Muscle layer of colon (tissue), 2 donors: Measurements from ENCODE around the gene B4GALT1.

Experiments used
- H3K27ac ChIP-seq: one replicate; pipeline ENCODE4 v1.7.0; 2013; ENCODE audit warnings: low read depth, mild to moderate bottlenecking, low read length, moderate library complexity
- H3K27me3 ChIP-seq, 2 donors: one replicate each; pipeline ENCODE4 v1.7.0; 2013; ENCODE audit warnings: low read length in 2 of 2, mild to moderate bottlenecking in 2 of 2; ENCODE audit not compliant: insufficient read depth in 2 of 2, control insufficient read depth in 1 of 2
- H3K36me3 ChIP-seq: one replicate; pipeline ENCODE4 v1.7.0; 2013; ENCODE audit warnings: mild to moderate bottlenecking, low read length; ENCODE audit not compliant: insufficient read depth
- H3K4me1 ChIP-seq: one replicate; pipeline ENCODE4 v1.7.0; 2013; ENCODE audit warnings: mild to moderate bottlenecking, low read length; ENCODE audit not compliant: insufficient read depth
- H3K4me3 ChIP-seq, 2 donors: one replicate each; pipeline ENCODE4 v1.7.0; 2013; ENCODE audit warnings: low read length in 2 of 2, low read depth in 1 of 2, mild to moderate bottlenecking in 1 of 2, moderate library complexity in 1 of 2
- H3K9ac ChIP-seq: one replicate; pipeline ENCODE4 v1.7.0; 2013; ENCODE audit warnings: low read length
- H3K9me3 ChIP-seq: one replicate; pipeline ENCODE4 v1.7.0; 2013; ENCODE audit warnings: mild to moderate bottlenecking, low read length
- donor health status: abdominal sarcoma.
- donor health status: Adenocarcinoma of cecum.

B4GALT1 gene

GRCh38 chr9:33180526-33181184, 13.5 kb upstream of the B4GALT1 start:
- Histone ChIP-seq H3K4me1 (peaks cover 10% of the 10 kb centered on the region), H3K4me3 (no peak overlapping the region), H3K9ac (no peak overlapping the region), H3K36me3 (no peaks in the 10 kb centered on the region), H3K27me3 (no peaks in the 10 kb centered on the region), H3K27ac (no peak overlapping the region), H3K9me3 (no peaks in the 10 kb centered on the region)

GRCh38 chr9:33178972-33179697, 12.0 kb upstream of the B4GALT1 start:
- Histone ChIP-seq H3K27ac (no peak overlapping the region), H3K4me3 (no peak overlapping the region), H3K36me3 (no peaks in the 10 kb centered on the region), H3K9me3 (no peaks in the 10 kb centered on the region), H3K4me1 (no peaks in the 10 kb centered on the region), H3K27me3 (no peaks in the 10 kb centered on the region), H3K9ac (no peak overlapping the region)

GRCh38 chr9:33177639-33178038, 10.5 kb upstream of the B4GALT1 start:
- H3K9me3 ChIP-seq, result no peaks in the 10 kb centered on the region
- H3K36me3 ChIP-seq, result no peaks in the 10 kb centered on the region
- no peak overlapping the region for H3K9ac ChIP-seq
- no peaks in the 10 kb centered on the region for H3K27me3 ChIP-seq
- no peak overlapping the region for H3K27ac ChIP-seq
- no peaks in the 10 kb centered on the region for H3K4me1 ChIP-seq
- H3K4me3 ChIP-seq, result no peak overlapping the region

GRCh38 chr9:33177086-33177485, 9.9 kb upstream of the B4GALT1 start:
- Histone ChIP-seq H3K9me3 (no peaks in the 10 kb centered on the region), H3K4me1 (no peaks in the 10 kb centered on the region), H3K27ac (no peak overlapping the region), H3K9ac (no peak overlapping the region), H3K27me3 (no peaks in the 10 kb centered on the region), H3K4me3 (no peak overlapping the region), H3K36me3 (no peaks in the 10 kb centered on the region)

DNA sequence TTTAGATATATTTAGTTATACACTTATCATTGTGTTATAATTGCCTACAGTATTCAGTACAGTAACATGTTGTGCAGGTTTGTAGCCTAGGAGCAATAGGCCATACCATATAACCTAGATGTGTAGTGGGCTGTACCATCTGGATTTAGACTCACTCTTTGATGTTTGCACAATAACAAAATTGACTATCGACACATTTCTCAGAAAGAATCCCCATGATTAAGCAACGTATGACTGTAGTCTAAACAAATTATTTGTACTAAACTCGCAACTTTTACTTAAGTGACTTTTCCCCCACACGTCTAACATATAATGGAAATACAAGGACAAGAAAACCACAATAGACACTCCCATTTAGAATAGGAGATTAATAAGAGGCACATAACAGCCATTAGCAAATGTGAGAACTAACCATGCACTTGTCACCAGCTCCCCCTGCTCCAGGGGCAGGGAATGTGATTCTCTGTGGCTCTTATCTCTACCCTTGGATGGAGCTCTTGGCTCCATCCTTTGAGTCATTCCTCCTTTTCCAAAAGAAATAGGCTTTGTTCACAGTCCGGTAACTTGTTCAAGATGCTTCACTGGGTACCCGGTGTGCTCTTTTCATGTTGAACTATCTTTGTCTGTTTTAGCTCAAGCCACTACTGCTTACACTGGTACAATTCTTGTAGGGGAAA, 8.7 kb upstream of the B4GALT1 start:
- Histone ChIP-seq H3K4me1 (no peaks in the 10 kb centered on the region), H3K9me3 (no peaks in the 10 kb centered on the region), H3K4me3 (no peak overlapping the region), H3K9ac (no peak overlapping the region), H3K36me3 (no peaks in the 10 kb centered on the region), H3K27ac (no peak overlapping the region), H3K27me3 (no peaks in the 10 kb centered on the region)

DNA sequence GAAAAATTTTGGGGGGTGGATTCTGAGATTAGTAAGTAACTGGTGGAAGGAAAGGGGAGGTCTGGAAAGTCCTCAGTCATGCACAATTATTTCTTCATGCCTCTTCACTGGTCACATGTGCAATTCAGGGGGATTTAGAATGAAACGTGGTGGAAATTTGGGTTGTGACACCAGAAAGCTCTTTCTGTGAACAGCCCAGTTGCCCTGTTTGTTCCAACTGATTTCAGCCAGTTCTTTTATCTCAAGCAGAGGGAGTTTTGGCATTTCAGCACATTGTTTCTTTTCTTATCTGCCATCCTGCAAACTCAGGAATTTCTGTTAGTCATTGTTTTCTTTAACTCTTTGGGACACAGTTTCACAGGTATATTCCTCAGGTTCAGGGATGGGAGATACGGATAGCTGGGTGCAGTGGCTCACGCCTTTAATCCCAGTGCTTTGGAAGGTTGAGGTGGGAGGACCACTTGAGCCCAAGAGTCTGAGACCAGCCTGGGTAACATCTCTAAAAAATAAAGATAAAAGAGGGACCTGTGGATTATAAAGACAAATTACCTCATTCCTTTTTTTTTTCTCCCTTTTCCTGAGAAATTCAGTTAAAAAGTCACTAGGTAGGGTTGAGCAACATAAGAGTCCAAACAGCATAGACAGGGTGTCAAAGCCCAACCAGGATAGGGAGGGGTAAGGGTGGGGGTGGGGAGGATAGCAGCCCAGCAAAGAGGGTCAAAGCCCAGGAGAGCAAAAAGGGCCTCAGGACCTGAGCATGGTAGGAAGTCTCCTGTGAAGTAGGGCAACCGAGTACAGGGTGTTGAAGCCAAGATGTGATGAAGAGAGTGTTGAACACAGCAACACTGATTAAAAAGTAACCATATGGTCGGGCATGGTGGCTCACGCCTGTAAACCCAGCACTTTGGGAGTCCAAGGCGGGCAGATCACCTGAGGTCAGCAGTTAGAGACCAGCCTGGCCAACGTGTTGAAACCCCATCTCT, 5.4 kb upstream of the B4GALT1 start:
- H3K4me1 ChIP-seq, result peaks cover 11% of the 10 kb centered on the region

DNA sequence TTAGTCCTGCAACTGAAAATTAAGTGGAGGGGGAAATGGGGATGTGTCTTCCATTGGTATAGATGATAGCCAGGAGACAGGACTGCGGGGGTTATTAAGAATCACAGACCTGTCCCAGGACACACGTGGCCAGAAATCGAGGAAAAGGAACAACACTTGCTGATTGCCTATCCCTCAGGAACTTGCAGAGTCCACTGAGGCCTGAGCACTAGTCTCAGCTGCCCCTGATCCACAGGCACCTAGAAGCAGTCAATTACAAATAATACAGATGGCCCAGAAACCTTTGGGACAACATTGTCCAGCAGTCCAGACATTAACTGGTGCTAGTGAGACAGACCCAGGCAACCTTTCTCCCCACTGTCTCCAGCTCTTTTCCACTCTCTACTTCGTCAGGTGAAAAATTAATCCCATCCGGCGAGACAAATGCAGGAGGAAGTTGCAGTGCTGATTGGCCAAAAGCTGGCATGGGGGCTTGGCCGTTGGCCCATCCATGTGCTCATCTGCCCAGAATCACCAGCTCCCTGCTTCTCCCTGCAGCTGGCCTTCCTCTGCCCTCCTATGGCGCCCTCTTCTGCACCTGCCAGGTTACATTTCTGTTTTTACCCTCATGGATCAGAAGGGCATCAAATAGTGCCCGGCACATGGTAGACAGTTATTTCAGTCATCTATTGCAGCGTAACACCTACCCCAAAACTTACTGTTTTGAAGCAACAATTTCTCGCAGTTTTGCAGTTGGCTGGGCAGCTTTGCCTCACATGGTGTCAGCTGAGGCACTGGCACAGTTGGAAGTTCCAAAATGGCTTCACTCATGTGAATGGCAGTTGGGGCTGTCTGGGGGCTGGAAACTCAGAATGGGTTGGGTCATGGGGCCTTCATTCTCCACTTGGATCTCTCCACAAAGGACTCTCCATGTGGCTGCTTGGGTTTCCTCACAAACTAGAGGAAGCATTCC, 3.6 kb upstream of the B4GALT1 start:
- H3K4me1 ChIP-seq, result peaks cover 11% of the 10 kb centered on the region
- H3K4me3 ChIP-seq, result no peak overlapping the region
- no peak overlapping the region for H3K27ac ChIP-seq
- H3K27me3 ChIP-seq, result no peaks in the 10 kb centered on the region
- no peaks in the 10 kb centered on the region for H3K36me3 ChIP-seq
- H3K9ac ChIP-seq, result no peak overlapping the region
- no peaks in the 10 kb centered on the region for H3K9me3 ChIP-seq

More for the DNA sequence above, 5.4 kb upstream of the B4GALT1 start:
- H3K9ac ChIP-seq, result no peak overlapping the region
- no peaks in the 10 kb centered on the region for H3K9me3 ChIP-seq
- H3K27ac ChIP-seq, result no peak overlapping the region
- H3K36me3 ChIP-seq, result no peaks in the 10 kb centered on the region
- H3K27me3 ChIP-seq, result no peaks in the 10 kb centered on the region
- H3K4me3 ChIP-seq, result no peak overlapping the region

DNA sequence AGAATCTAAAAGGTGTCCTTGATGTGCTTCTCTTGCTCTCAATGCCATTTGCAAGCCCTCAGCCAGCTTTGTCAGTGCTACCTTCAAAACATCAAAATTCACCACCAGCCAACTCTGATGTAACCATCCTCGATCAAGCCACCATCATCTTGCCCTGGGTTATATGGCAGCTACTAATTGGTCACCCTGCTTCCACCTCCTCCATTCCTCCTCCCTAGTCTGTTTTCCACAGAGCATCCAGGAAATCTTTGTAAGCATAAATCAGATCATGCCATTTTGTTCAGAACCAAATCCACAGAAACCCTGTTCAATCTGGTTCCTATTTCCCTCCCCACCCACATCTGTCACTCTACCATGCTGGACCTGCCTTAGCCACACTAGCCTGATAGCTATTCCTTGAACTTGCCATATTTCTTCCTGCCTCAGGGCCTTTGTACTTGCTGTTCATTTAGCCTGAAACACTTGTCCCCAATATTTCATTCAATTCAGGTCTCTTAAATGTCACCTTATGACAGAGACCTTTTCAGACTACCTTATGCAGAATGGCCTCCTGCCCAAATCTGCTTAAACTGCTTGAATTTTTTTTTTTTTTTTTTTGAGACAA, 1.9 kb upstream of the B4GALT1 start:
- Histone ChIP-seq H3K27ac (no peak overlapping the region), H3K27me3 (no peaks in the 10 kb centered on the region), H3K4me1 (peaks cover 17% of the 10 kb centered on the region), H3K4me3 (no peak overlapping the region), H3K9ac (no peak overlapping the region), H3K9me3 (no peaks in the 10 kb centered on the region), H3K36me3 (no peaks in the 10 kb centered on the region)

DNA sequence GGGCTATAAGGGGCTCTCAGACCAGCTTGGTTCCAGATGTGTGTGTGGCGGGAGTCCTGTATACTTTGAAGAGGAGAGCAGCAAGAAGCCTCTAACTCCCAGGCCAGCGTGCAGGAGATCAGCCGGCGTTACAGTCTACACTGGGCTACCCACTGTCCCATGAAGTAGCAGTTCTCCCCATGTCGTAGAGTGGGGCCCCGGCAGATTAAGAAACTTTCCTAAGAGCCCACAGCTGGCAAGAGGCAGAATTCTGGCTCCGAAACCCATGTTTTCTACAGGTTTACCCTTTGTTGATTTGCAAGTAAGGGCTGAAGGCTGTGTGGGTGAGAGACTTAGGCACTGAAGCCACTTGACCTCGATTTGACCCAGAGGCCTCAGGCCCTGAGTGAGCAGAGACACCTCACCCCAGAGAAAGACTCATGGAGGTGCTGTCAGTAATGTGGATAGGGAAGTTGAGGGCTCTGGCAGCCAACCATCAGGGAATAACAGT, 881 bp upstream of the B4GALT1 start:
- H3K9ac ChIP-seq, result no peak overlapping the region
- H3K4me1 ChIP-seq, result peaks cover 27% of the 10 kb centered on the region
- H3K27ac ChIP-seq, result peak overlapping the region; percentile 67
- H3K27me3 ChIP-seq, result no peaks in the 10 kb centered on the region
- no peaks in the 10 kb centered on the region for H3K9me3 ChIP-seq
- no peaks in the 10 kb centered on the region for H3K36me3 ChIP-seq
- H3K4me3 ChIP-seq, result peak overlapping the region in 1 of 2 donors; percentile 73
